ENCODE results near the gene HEATR3.

The HEATR3 gene

DNA sequence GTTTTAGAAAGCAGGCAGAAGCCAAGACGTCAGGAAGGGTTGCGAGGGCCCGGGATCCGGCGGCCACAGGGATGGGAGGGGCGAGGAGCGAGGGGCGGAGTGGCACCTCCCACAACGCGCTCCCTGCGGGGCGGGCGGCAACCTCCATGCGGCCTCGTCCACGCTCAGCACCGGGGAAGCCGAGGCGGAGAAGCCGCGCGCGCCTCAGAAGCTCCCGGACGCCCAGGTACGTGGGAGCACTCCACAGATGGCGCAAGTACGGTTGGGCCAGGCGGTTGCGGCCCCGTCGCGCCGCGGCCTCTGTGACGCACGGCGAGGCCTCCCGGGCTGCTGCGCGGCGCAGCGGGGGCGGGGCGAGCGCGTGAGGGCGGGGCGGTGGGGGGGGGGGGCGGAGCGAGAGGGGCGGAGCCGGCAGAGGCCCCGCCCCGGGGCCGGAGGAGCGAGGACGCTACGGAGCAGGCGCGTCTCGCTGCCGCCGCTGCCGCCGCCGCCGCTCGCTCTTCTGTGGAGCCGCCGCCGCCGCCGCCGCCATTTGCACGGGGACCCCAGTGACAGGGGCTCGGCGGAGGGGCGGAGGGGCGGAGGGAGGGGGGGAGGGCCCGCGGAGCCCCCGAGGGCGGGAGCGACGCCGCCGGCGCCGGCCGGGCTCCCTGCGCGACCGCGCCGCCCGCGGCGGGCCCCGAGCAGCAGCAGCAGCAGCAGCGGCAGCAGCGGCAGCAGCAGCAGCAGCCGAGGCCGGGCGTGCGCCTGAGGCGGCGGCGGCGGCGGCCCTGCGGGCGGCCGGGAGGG is 87.2 kb downstream of the HEATR3 start, which contains the start of gene TENT4B:
TENT4B (plus strand) TSS at position 500 of the 789 bp plus-strand sequence. CDS start 316 bp downstream, outside the sequence.
- in situ Hi-C loops (cut with MboI; ENCODE audit: low sequenced_read_pairs) = no loop called here

DNA sequence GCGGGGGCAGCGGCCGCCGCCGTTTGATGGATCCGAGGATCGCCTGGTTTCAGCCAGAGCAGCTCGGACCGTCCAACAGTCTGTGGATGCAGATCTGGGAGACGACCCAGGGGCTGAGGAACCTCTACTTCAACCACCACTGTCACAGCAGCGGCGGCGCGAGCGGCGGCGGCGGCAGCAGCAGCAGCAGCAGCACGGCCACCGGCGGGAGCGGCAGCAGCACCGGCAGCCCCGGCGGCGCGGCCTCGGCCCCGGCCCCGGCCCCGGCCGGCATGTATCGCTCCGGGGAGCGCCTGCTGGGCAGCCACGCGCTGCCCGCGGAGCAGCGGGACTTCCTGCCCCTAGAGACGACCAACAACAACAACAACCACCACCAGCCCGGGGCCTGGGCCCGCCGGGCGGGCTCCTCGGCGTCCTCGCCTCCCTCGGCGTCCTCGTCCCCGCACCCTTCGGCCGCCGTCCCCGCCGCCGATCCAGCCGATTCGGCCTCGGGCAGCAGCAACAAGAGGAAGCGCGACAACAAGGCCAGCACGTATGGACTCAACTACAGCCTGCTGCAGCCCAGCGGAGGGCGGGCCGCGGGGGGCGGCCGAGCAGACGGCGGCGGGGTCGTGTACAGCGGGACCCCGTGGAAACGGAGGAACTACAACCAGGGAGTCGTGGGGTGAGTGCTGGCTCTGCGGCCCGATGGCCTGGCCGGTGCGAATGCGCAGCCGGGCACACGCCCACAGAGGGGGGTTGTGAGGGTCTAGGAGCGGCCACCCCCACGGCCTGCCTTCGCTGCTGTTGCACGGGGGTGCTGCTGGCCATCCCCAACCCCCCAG is 88.0 kb downstream of the HEATR3 start:
- in situ Hi-C loops (cut with MboI; ENCODE audit: low sequenced_read_pairs) = no loop called here

DNA sequence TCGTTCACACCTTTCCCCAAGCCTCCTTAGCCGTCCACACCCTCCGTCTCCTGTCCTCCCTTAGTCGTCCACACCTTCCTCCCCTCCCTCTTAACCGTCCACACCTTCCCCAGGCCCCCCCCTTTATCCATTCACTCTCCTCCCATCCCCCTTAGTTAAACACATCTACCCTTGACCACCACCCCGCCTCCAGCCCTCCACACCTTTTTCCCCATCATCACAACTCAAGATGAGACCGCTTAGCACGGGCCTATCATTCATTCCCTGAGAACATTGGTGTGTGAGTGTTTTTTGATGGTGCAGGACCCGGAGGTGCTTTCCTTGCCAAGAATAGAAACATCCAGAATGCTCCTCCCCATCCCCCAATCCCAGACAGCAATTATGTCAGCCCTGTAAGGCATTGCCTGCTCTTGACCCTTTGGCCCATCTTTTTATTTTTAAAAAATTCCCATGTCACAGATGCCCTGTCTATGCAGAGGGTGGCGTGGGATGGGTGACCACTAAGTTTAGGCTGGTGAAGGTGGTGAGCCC is 88.7 kb downstream of the HEATR3 start:
- in situ Hi-C loops (cut with MboI; ENCODE audit: low sequenced_read_pairs) = no loop called here

DNA sequence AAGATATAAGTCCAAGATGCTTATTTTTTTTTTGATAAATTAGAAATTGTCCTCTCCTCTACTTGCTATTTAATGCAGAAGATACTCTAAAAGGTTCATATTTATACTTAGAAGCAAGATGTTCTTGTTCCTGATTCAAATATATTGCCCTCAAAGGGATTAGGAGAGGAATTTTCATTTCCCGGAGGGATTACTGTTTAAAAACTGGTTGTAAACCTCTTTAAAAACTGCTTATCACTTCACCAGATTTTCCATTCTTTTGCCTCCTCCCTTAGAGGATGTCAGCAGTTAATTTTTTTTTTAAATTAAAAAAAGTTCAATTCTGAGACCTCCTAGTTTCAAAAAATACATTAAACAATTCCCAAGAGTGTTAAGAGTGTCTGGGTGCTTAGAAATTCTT is 90.2 kb downstream of the HEATR3 start:
- in situ Hi-C loops (cut with MboI; ENCODE audit: low sequenced_read_pairs) = no loop called here

Data from HL-60/S4 treated with phorbol 12-myristate 13-acetate at 8.2 ng/mL for 4 days and 3 days (cell line).